Kidney epithelial cell (primary cell): ENCODE data around the gene RPL11. TPM values are rescaled to one million over a fixed set of nuclear protein-coding genes. Genes with fewer than 3 reads are reported as not detected.
"Not testable (repeated sequence)": the region's sequence is repeated elsewhere in the genome, so short reads cannot be mapped to it uniquely, and the experiment has no call there.

Experiments
- DNase-seq: peaks from one replicate; pipeline ENCODE4 v3.0.0-alpha.2; 2010; ENCODE audit warnings: low read depth
- H3K27me3 ChIP-seq: 2 replicates; pipeline ENCODE4 v1.6.0; 2011; ENCODE audit warnings: low read length; ENCODE audit not compliant: control insufficient read depth, insufficient read depth
- H3K36me3 ChIP-seq: 2 replicates; pipeline ENCODE4 v1.5.1; 2011; ENCODE audit warnings: low read length; ENCODE audit not compliant: control insufficient read depth, insufficient read depth
- H3K4me3 ChIP-seq: 2 replicates; pipeline ENCODE4 v1.5.1; 2011; ENCODE audit warnings: low read depth, mild to moderate bottlenecking, control low read depth, low read length
- CTCF ChIP-seq: IDR thresholded peaks from 2 replicates; pipeline ENCODE4 v1.5.1; 2011; ENCODE audit warnings: mild to moderate bottlenecking, moderate library complexity, low read length, control low read depth, inconsistent platforms; ENCODE audit not compliant: insufficient read depth, poor library complexity, severe bottlenecking
- total RNA-seq: library from RNA; depleted of rRNA; stranded (reverse); fragments of >200 nt; gene quantifications from 2 replicates; pipeline ENCODE4 v1.2.3, GENCODE V29; 2015

Gene RPL11
- total RNA-seq, 1 donor from 2014 or later = 942 TPM

GRCh38 chr1:23648576-23648975 lies 43.0 kb upstream of the RPL11 start:
- no peak for TF ChIP-seq CTCF
- no peak overlapping the region for H3K4me3 ChIP-seq
- peaks cover 22% of the 10 kb centered on the region for H3K27me3 ChIP-seq
- H3K36me3 ChIP-seq = no peaks in the 10 kb centered on the region
- DNase-seq = no peak

GRCh38 chr1:23649157-23649556 lies 42.4 kb upstream of the RPL11 start:
- not testable (repeated sequence) for DNase-seq, H3K4me3 ChIP-seq, H3K36me3 ChIP-seq
- peaks cover 18% of the 10 kb centered on the region for H3K27me3 ChIP-seq

GRCh38 chr1:23650344-23650990 lies 41.1 kb upstream of the RPL11 start:
- no peaks in the 10 kb centered on the region for H3K36me3 ChIP-seq
- DNase-seq = no peak
- TF ChIP-seq CTCF = no peak
- H3K4me3 ChIP-seq = no peak overlapping the region
- H3K27me3 ChIP-seq = peaks cover 22% of the 10 kb centered on the region

- no peaks in the 10 kb centered on the region for H3K36me3 ChIP-seq
- TF ChIP-seq CTCF = no peak
- DNase-seq = no peak
These were observed 40.4 kb upstream of the RPL11 start for GRCh38 chr1:23651069-23651808.

GRCh38 chr1:23657659-23658275 lies 33.8 kb upstream of the RPL11 start:
- peak; percentile 93 for TF ChIP-seq CTCF
- Histone ChIP-seq H3K36me3 (no peaks in the 10 kb centered on the region), H3K27me3 (peaks cover 8% of the 10 kb centered on the region), H3K4me3 (no peak overlapping the region)
- no peak for DNase-seq

More at GRCh38 chr1:23651069-23651808, 40.4 kb upstream of the RPL11 start:
- Histone ChIP-seq H3K27me3 (peaks cover 22% of the 10 kb centered on the region), H3K4me3 (no peak overlapping the region)

- Histone ChIP-seq H3K36me3 (no peaks in the 10 kb centered on the region), H3K4me3 (no peak overlapping the region), H3K27me3 (no peaks in the 10 kb centered on the region)
- TF ChIP-seq CTCF = no peak
- DNase-seq = no peak
These were observed 30.9 kb upstream of the RPL11 start for GRCh38 chr1:23660671-23661070.
